A549 (cell line): Measurements from ENCODE around the gene FOXP1. TPM values are rescaled to one million over a fixed set of nuclear protein-coding genes. Genes with fewer than 3 reads are reported as not detected.
A peak's percentile ranks its signal among the peaks of the same experiment; 100 is the strongest.

Source experiments
- ATAC-seq, 2 experiments: fragments of 200-7000 bp in 1 of 2; fragments of >200 bp in 1 of 2; cut with Nextera tagmentation in 1 of 2; cut with Tn5 transposase in 1 of 2; 3 replicates each; pipeline versions ENCODE4 v1.8.0 to v1.9.1; 2018 to 2020; ENCODE audit warnings: mild to moderate bottlenecking in 1 of 2, moderate library complexity in 1 of 2
- CTCF ChIA-PET: fragments of 300-600 bp; sonication (Branson Sonifier 250); formaldehyde crosslinking; extraction: SDS; loops from one replicate; lab custom pipeline; 2021; ENCODE audit warnings: antibody characterized with exemption, inconsistent platforms; lab: Yijun Ruan, JAX
- POLR2A ChIA-PET: fragments of 350-600 bp; formaldehyde crosslinking; extraction: SDS; loops from one replicate; lab custom pipeline; 2021; ENCODE audit warnings: antibody characterized with exemption, inconsistent platforms; lab: Yijun Ruan, JAX
- DNase-seq, 2 experiments: peaks; one replicate each; pipeline versions ENCODE4 v3.0.0 to v3.0.0-alpha.2; 2011 to 2016; ENCODE audit warnings: low read depth in 1 of 2, low spot score in 1 of 2
- FAIRE-seq: peaks from 2 replicates; lab custom pipeline; 2011; peaks lifted over from hg19 to GRCh38; lab: Jason Lieb, UNC
- H3K27ac ChIP-seq, 2 experiments: fragments of >200 bp; sonication (Bioruptor Twin); formaldehyde crosslinking; 3 replicates each; pipeline ENCODE4 v1.5.1; 2016 to 2017
- H3K4me1 ChIP-seq: fragments of >200 bp; sonication (Bioruptor Twin); formaldehyde crosslinking; 3 replicates; pipeline ENCODE4 v1.6.1; 2016
- H3K4me2 ChIP-seq: fragments of >200 bp; sonication (Bioruptor Twin); formaldehyde crosslinking; 3 replicates; pipeline ENCODE4 v1.6.1; 2016
- H3K4me3 ChIP-seq: fragments of >200 bp; sonication (Bioruptor Twin); formaldehyde crosslinking; 3 replicates; pipeline ENCODE4 v1.5.1; 2016
- H3K9me3 ChIP-seq: fragments of >200 bp; sonication (Bioruptor Twin); formaldehyde crosslinking; 3 replicates; pipeline ENCODE4 v1.6.1; 2016
- BHLHE40 ChIP-seq: IDR thresholded peaks from 2 replicates; pipeline ENCODE4 v1.6.1; 2012; ENCODE audit warnings: low read depth, low read length, inconsistent platforms
- CEBPB ChIP-seq, 2 experiments: fragments of >200 bp in 1 of 2; sonication (Bioruptor Twin) in 1 of 2; formaldehyde crosslinking in 1 of 2; IDR thresholded peaks; 2 replicates each; pipeline ENCODE4 v1.6.1; 2012 to 2016
- CHD4 ChIP-seq: fragments of 200-600 bp; sonication (generic); IDR thresholded peaks from 2 replicates; pipeline ENCODE4 v1.6.1; 2016; ENCODE audit warnings: antibody characterized with exemption, mild to moderate bottlenecking, borderline replicate concordance
- EHMT2 ChIP-seq: fragments of 200-600 bp; sonication (generic); IDR thresholded peaks from 2 replicates; pipeline ENCODE4 v1.6.1; 2016; ENCODE audit warnings: antibody characterized with exemption, low read depth, mild to moderate bottlenecking, moderate library complexity
- ELK1 ChIP-seq: fragments of 150-350 bp; IDR thresholded peaks from 2 replicates; pipeline ENCODE4 v1.6.1; 2014; ENCODE audit warnings: low read depth, mild to moderate bottlenecking, low read length
- EP300 ChIP-seq, 2 experiments: fragments of >200 bp; sonication (Bioruptor Twin); formaldehyde crosslinking; IDR thresholded peaks; 2 replicates in 1 of 2; 3 replicates in 1 of 2; pipeline ENCODE4 v1.6.1; 2016 to 2017
- ESRRA ChIP-seq: fragments of 150-350 bp; IDR thresholded peaks from 2 replicates; pipeline ENCODE4 v1.6.1; 2014; ENCODE audit warnings: mild to moderate bottlenecking, low read length, borderline replicate concordance
- FOSL2 ChIP-seq, 2 experiments: fragments of 450-650 bp in 1 of 2; fragments of >200 bp in 1 of 2; sonication (Bioruptor Twin) in 1 of 2; formaldehyde crosslinking; IDR thresholded peaks; 2 replicates each; pipeline versions ENCODE4 v1.5.0 to v1.6.1; 2016 to 2020; ENCODE audit warnings: mild to moderate bottlenecking in 1 of 2, moderate library complexity in 1 of 2
- FOXS1 ChIP-seq: fragments of 250-450 bp; sonication (Bioruptor Pico); IDR thresholded peaks from 2 replicates; pipeline ENCODE4 v1.5.0; 2020; ENCODE audit warnings: mild to moderate bottlenecking, moderate library complexity
- GATA3 ChIP-seq: IDR thresholded peaks from 2 replicates; pipeline ENCODE4 v1.6.1; 2012; ENCODE audit warnings: borderline replicate concordance
- HDAC2 ChIP-seq: fragments of 200-600 bp; sonication (generic); IDR thresholded peaks from 2 replicates; pipeline ENCODE4 v1.6.1; 2016
- HES2 ChIP-seq: fragments of >200 bp; sonication (Bioruptor Twin); formaldehyde crosslinking; IDR thresholded peaks from 2 replicates; pipeline ENCODE4 v1.6.1; 2016
- HEYL ChIP-seq: fragments of 250-450 bp; sonication (Bioruptor Pico); IDR thresholded peaks from 2 replicates; pipeline ENCODE4 v1.8.0; 2021; ENCODE audit warnings: mild to moderate bottlenecking, moderate library complexity
- HOXB13 ChIP-seq: fragments of 250-450 bp; sonication (Bioruptor Pico); IDR thresholded peaks from 2 replicates; pipeline ENCODE4 v1.5.0; 2020; ENCODE audit warnings: low read depth, mild to moderate bottlenecking, moderate library complexity
- JUNB ChIP-seq: fragments of >200 bp; sonication (Bioruptor Twin); formaldehyde crosslinking; IDR thresholded peaks from 2 replicates; pipeline ENCODE4 v1.6.1; 2016
- MAZ ChIP-seq: fragments of 150-350 bp; IDR thresholded peaks from 2 replicates; pipeline ENCODE4 v1.6.1; 2014; ENCODE audit warnings: antibody characterized with exemption, low read depth, low read length, borderline replicate concordance
- SREBF2 ChIP-seq: fragments of 450-650 bp; IDR thresholded peaks from 2 replicates; pipeline ENCODE4 v1.6.1; 2014; ENCODE audit warnings: mild to moderate bottlenecking, moderate library complexity
- TFCP2L1 ChIP-seq: fragments of 250-450 bp; sonication (Bioruptor Pico); IDR thresholded peaks from 2 replicates; pipeline ENCODE4 v1.5.0; 2021; ENCODE audit warnings: mild to moderate bottlenecking
- ZFP36 ChIP-seq: fragments of 450-650 bp; IDR thresholded peaks from 2 replicates; pipeline ENCODE4 v1.6.1; 2014; ENCODE audit warnings: borderline replicate concordance; ENCODE audit not compliant: partially characterized antibody
- ZNF302 ChIP-seq: fragments of 250-450 bp; sonication (Bioruptor Pico); IDR thresholded peaks from 2 replicates; pipeline ENCODE4 v1.9.0; 2021; ENCODE audit warnings: inconsistent platforms, mild to moderate bottlenecking, moderate library complexity
- WGBS: methylation state at CpG from one replicate; pipeline ENCODE4 v1.1.6; 2017; ENCODE audit errors: missing lambda C conversion rate; 5-methylcytosine and 5-hydroxymethylcytosine counted together
- polyA plus RNA-seq, 4 experiments: library from polyadenylated mRNA; depleted of rRNA in 3 of 4; stranded (reverse); fragments of >200 nt; fragmentation: RNase III in 1 of 4; extraction: RNeasy Plus Mini Kit Qiagen cat#74134 plus additional on column Dnase treatment in 1 of 4; gene quantifications; 2 replicates in 3 of 4; 3 replicates in 1 of 4; pipeline ENCODE4 v1.2.3, GENCODE V29; 2011 to 2017

FOXP1 gene
- polyA plus RNA-seq, 2 of the 4 experiments (the other 2 are of a cell fraction) = 12.8 to 13.9 TPM

- ATAC-seq = peak in 1 of 2 experiments; percentile 67; a peak in 3 of 6 replicates
- H3K4me3 ChIP-seq = no peak overlapping the region
- no peaks in the 10 kb centered on the region for H3K9me3 ChIP-seq
- peaks cover 36% of the 10 kb centered on the region for H3K4me1 ChIP-seq
- no peak for FAIRE-seq
- H3K27ac ChIP-seq = no peak overlapping the region; a peak in 1 of 6 replicates
- H3K4me2 ChIP-seq = peak overlapping the region; percentile 32
- no peak for TF ChIP-seq EHMT2
- no peak for TF ChIP-seq CEBPB (IDR thresholded peaks at IDR 0.05)
- TF ChIP-seq TFCP2L1 (CRISPR knock-in tag) = no peak
- TF ChIP-seq MAZ = no peak
- no peak for TF ChIP-seq HOXB13
- no peak for TF ChIP-seq FOSL2 (IDR thresholded peaks at IDR 0.05)
- TF ChIP-seq FOSL2 (CRISPR knock-in tag; IDR thresholded peaks at IDR 0.05) = 0 out of 2 replicates have a peak, but pooled peaks have one; percentile 7
- TF ChIP-seq ZFP36 = no peak
- CTCF ChIA-PET = no interaction called here
- DNase-seq = peak in 1 of 2 experiments; percentile 53
- POLR2A ChIA-PET = no interaction called here
These were observed 463.5 kb downstream of the FOXP1 start for GRCh38 chr3:71120012-71120411.

- DNase-seq = no peak
- Histone ChIP-seq H3K9me3 (no peaks in the 10 kb centered on the region), H3K4me1 (peaks cover 36% of the 10 kb centered on the region), H3K4me2 (no peak overlapping the region; the same call in 2 of the 3 replicates), H3K27ac (no peak overlapping the region), H3K4me3 (no peak overlapping the region)
- no peak for ATAC-seq
- ChIA-PET CTCF (interaction anchor here (0.5 to 1.0 kb wide), 3 partner anchors 12 to 262 kb away, joined by 3 to 4 read pairs (median 4); no protein-coding TSS in a partner anchor), POLR2A (no interaction called here)
- 72% methylated on average over 2 of the region's 2 CpGs for WGBS
- TF ChIP-seq FOSL2 (IDR thresholded peaks at IDR 0.05) (no peak), FOSL2 (CRISPR knock-in tag; IDR thresholded peaks at IDR 0.05) (no peak), HEYL (CRISPR knock-in tag) (no peak), ELK1 (no peak), ZFP36 (no peak), EP300 (IDR thresholded peaks at IDR 0.05) (no peak), FOXS1 (CRISPR knock-in tag) (no peak)
- no peak for FAIRE-seq
These were observed 464.4 kb downstream of the FOXP1 start for GRCh38 chr3:71119171-71119570.

GRCh38 chr3:71118436-71118835 lies 465.1 kb downstream of the FOXP1 start:
- H3K4me2 ChIP-seq = no peak overlapping the region
- POLR2A ChIA-PET = no interaction called here
- peaks cover 36% of the 10 kb centered on the region for H3K4me1 ChIP-seq
- ATAC-seq = no peak
- H3K9me3 ChIP-seq = no peaks in the 10 kb centered on the region
- WGBS = 91% methylated on average over 4 of the region's 4 CpGs
- TF ChIP-seq JUNB (no peak), ZNF302 (CRISPR knock-in tag) (no peak), GATA3 (no peak)
- H3K27ac ChIP-seq = no peak overlapping the region
- DNase-seq = no peak
- H3K4me3 ChIP-seq = no peak overlapping the region
- CTCF ChIA-PET = interaction anchor here (0.8 to 1.0 kb wide), 2 partner anchors 47 to 393 kb away, joined by 3 read pairs; no protein-coding TSS in a partner anchor
- FAIRE-seq = no peak

- ChIA-PET CTCF (interaction anchor here (0.8 kb wide), 1 partner anchor 394 kb away, joined by 3 read pairs; no protein-coding TSS in a partner anchor), POLR2A (no interaction called here)
- H3K9me3 ChIP-seq = no peaks in the 10 kb centered on the region
- peaks cover 38% of the 10 kb centered on the region for H3K4me1 ChIP-seq
- ATAC-seq = no peak
- H3K27ac ChIP-seq = no peak overlapping the region; a peak in 1 of 6 replicates
- no peak for TF ChIP-seq FOSL2 (IDR thresholded peaks at IDR 0.05)
- TF ChIP-seq FOSL2 (CRISPR knock-in tag; IDR thresholded peaks at IDR 0.05) = no peak
- TF ChIP-seq SREBF2 = no peak
- TF ChIP-seq CHD4 = no peak
- no peak for TF ChIP-seq HES2
- no peak for TF ChIP-seq HDAC2
- TF ChIP-seq BHLHE40 = no peak
- TF ChIP-seq ESRRA = no peak
- WGBS = 78% methylated on average over 7 of the region's 7 CpGs
- no peak overlapping the region for H3K4me3 ChIP-seq
- H3K4me2 ChIP-seq = 0 out of 3 replicates have a peak overlapping the region, but pooled peaks have one; percentile 13
- FAIRE-seq = no peak
- DNase-seq = no peak
These were observed 465.8 kb downstream of the FOXP1 start for GRCh38 chr3:71117572-71118247.
